Hepatocyte (in vitro differentiated cells): ENCODE data around the gene VGLL3. TPM values are rescaled to one million over a fixed set of nuclear protein-coding genes. Genes with fewer than 3 reads are reported as not detected.
A peak's percentile ranks its signal among the peaks of the same experiment; 100 is the strongest.

Experiments used
- DNase-seq: peaks from one replicate; pipeline ENCODE4 v3.0.0-alpha.2; 2016; ENCODE audit warnings: low spot score
- H2AFZ ChIP-seq: fragments of 200-600 bp; sonication (generic); 2 replicates; pipeline ENCODE4 v1.6.0; 2016; ENCODE audit warnings: antibody characterized with exemption, mild to moderate bottlenecking
- H3K27ac ChIP-seq: fragments of 200-600 bp; sonication (generic); 2 replicates; pipeline ENCODE4 v1.5.1; 2016; ENCODE audit warnings: mild to moderate bottlenecking
- H3K27me3 ChIP-seq: fragments of 200-600 bp; sonication (generic); 2 replicates; pipeline ENCODE4 v1.6.1; 2016
- H3K36me3 ChIP-seq: fragments of 200-600 bp; sonication (generic); replicated peaks from 2 replicates; pipeline ENCODE4 v1.5.1; 2016; ENCODE audit warnings: low read depth; ENCODE audit not compliant: insufficient read depth
- H3K4me1 ChIP-seq: fragments of 200-600 bp; sonication (generic); 2 replicates; pipeline ENCODE4 v1.5.1; 2016; ENCODE audit warnings: mild to moderate bottlenecking, moderate library complexity; ENCODE audit not compliant: insufficient read depth
- H3K4me2 ChIP-seq: fragments of 200-600 bp; sonication (generic); 2 replicates; pipeline ENCODE4 v1.6.0; 2016
- H3K4me3 ChIP-seq: fragments of 200-600 bp; sonication (generic); 2 replicates; pipeline ENCODE4 v1.5.1; 2016; ENCODE audit warnings: mild to moderate bottlenecking
- H3K79me2 ChIP-seq: fragments of 200-600 bp; sonication (generic); 2 replicates; pipeline ENCODE4 v1.6.0; 2017; ENCODE audit warnings: mild to moderate bottlenecking
- H3K9me2 ChIP-seq: fragments of 200-600 bp; sonication (generic); replicated peaks from 2 replicates; pipeline ENCODE4 v1.6.0; 2017; ENCODE audit warnings: mild to moderate bottlenecking; ENCODE audit not compliant: insufficient read depth
- H3K9me3 ChIP-seq: fragments of 200-600 bp; sonication (generic); 2 replicates; pipeline ENCODE4 v1.5.1; 2016; ENCODE audit warnings: low read depth, mild to moderate bottlenecking
- H4K20me1 ChIP-seq: fragments of 200-600 bp; sonication (generic); 2 replicates; pipeline ENCODE4 v1.6.0; 2016; ENCODE audit warnings: mild to moderate bottlenecking; ENCODE audit not compliant: insufficient read depth, poor library complexity, severe bottlenecking
- EZH2 ChIP-seq: fragments of 200-600 bp; sonication (generic); IDR thresholded peaks from 2 replicates; pipeline ENCODE4 v1.6.1; 2016; ENCODE audit warnings: antibody characterized with exemption, mild to moderate bottlenecking, borderline replicate concordance
- EZH2phosphoT487 ChIP-seq: fragments of 200-600 bp; sonication (generic); IDR thresholded peaks from one replicate; pipeline ENCODE4 v1.6.1; 2018; ENCODE audit warnings: antibody characterized with exemption, mild to moderate bottlenecking, low read depth, moderate library complexity; ENCODE audit not compliant: unreplicated experiment, severe bottlenecking
- WGBS: methylation state at CpG from one replicate; pipeline ENCODE4 v1.1.6; 2016; ENCODE audit warnings: low lambda C conversion rate; ENCODE audit errors: missing lambda C conversion rate; 5-methylcytosine and 5-hydroxymethylcytosine counted together
- polyA plus RNA-seq: library from polyadenylated mRNA; unstranded; fragments of >200 nt; fragmentation: Nextera tagmentation; extraction: Ambion mirVana; gene quantifications from 2 replicates; pipeline ENCODE4 v1.2.1, GENCODE V29; 2016
- total RNA-seq: library from RNA; depleted of rRNA; stranded (reverse); fragments of >200 nt; gene quantifications from 2 replicates; pipeline ENCODE4 v1.2.3, GENCODE V29; 2014
- TF ChIP-seq, protein P1 (sequence below): fragments of 200-600 bp; sonication (generic); IDR thresholded peaks from 2 replicates; pipeline ENCODE4 v1.5.1; 2016; ENCODE audit warnings: antibody characterized with exemption, mild to moderate bottlenecking; ENCODE audit not compliant: poor library complexity

Gene VGLL3
- total and polyA plus RNA-seq, 2 experiments from 2014 or later = 6.9 to 18.7 TPM

DNA sequence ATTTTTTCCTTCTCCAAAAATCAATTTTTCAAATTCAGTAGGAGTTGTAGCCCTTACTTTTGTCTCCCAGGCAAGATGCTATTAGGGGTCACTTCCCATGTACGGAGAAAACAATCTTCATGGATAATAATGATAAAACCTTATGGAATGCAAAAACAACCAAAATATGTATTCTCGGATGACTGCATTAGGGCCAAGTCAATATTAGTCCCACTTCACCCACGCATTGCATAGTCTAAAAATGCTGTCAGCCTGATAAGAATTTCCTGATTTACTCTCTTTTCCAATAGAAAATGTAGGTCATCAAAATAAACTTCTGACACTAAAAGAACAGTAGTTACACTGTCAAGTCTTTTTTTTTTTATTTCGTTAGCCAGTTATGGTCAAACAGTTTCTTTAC lies 2.7 kb downstream of the VGLL3 start:
- Histone ChIP-seq H3K27me3 (peaks cover 7% of the 10 kb centered on the region), H3K4me3 (no peak overlapping the region), H3K36me3 (peaks cover 4% of the 10 kb centered on the region), H2AFZ (no peak overlapping the region), H3K9me3 (no peaks in the 10 kb centered on the region), H4K20me1 (no peaks in the 10 kb centered on the region), H3K9me2 (no peaks in the 10 kb centered on the region), H3K79me2 (no peaks in the 10 kb centered on the region), H3K4me2 (peak overlapping the region; percentile 12), H3K4me1 (peaks cover 13% of the 10 kb centered on the region), H3K27ac (no peak overlapping the region)
- TF ChIP-seq EZH2phosphoT487 = no peak
- TF ChIP-seq, protein P1, sequence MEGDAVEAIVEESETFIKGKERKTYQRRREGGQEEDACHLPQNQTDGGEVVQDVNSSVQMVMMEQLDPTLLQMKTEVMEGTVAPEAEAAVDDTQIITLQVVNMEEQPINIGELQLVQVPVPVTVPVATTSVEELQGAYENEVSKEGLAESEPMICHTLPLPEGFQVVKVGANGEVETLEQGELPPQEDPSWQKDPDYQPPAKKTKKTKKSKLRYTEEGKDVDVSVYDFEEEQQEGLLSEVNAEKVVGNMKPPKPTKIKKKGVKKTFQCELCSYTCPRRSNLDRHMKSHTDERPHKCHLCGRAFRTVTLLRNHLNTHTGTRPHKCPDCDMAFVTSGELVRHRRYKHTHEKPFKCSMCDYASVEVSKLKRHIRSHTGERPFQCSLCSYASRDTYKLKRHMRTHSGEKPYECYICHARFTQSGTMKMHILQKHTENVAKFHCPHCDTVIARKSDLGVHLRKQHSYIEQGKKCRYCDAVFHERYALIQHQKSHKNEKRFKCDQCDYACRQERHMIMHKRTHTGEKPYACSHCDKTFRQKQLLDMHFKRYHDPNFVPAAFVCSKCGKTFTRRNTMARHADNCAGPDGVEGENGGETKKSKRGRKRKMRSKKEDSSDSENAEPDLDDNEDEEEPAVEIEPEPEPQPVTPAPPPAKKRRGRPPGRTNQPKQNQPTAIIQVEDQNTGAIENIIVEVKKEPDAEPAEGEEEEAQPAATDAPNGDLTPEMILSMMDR = no peak
- TF ChIP-seq EZH2 = no peak
- 85% methylated on average over 4 of the region's 4 CpGs for whole genome bisulfite sequencing
- DNase-seq = no peak

DNA sequence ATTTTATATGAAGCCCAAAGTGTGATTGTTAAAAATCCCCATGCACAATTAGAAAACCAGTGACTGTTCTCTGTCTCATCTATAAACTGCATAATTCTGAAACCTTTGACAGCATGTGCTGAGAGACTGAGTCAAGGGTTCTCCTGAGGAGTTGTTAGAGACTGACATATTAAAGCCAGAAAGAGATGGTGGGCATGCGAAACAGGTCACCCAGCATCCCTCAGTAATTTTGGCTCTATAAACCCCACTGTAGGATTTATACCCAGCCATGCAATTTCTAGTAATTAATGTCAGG lies 3.6 kb downstream of the VGLL3 start:
- Histone ChIP-seq H3K27ac (no peak overlapping the region), H3K36me3 (peaks cover 4% of the 10 kb centered on the region), H3K4me2 (peak overlapping the region; percentile 12), H3K9me2 (no peaks in the 10 kb centered on the region), H3K79me2 (no peaks in the 10 kb centered on the region), H2AFZ (no peak overlapping the region), H3K27me3 (peaks cover 7% of the 10 kb centered on the region), H3K4me3 (no peak overlapping the region), H3K9me3 (no peaks in the 10 kb centered on the region), H3K4me1 (peaks cover 13% of the 10 kb centered on the region), H4K20me1 (no peaks in the 10 kb centered on the region)
- no peak for DNase-seq
- 82% methylated on average over 1 of the region's 1 CpG for WGBS
- no peak for TF ChIP-seq EZH2
- TF ChIP-seq, protein P1 = no peak
- TF ChIP-seq EZH2phosphoT487 = no peak

DNA sequence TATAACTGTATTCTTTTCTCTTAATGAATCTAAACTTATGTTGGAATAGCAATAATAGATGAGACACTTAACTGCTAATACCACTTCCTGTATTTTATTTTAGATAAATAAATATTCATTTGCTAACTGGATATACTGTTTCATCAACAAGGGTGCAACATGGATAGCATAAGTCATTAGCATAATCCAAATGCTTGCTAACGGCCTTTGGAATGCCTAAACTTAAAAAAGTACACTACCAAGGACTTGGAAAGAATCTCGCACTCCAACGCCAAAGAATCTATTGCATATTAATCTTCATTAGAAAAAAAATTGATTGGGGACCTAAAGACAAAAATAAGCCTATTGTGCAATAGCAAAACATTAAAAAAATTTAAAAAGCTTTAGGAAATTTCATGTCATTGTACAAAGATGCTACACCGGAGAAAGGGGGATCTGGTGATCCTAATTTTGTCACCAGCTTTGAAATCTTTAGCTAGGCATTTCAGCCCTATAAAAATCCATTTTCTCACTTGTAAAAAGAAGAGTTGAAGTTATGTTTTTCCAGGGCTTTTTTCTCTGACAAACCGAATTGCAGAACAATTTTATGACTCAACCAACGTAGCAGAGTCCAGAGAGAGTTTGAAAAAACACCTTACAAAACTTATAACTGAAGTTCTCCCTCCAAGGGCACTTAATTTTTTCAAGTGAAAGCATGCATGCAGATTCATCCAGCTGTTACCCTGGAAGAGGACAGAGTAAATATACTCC lies 4.1 kb downstream of the VGLL3 start:
- H4K20me1 ChIP-seq = no peaks in the 10 kb centered on the region
- H3K9me3 ChIP-seq = no peaks in the 10 kb centered on the region
- WGBS = 68% methylated on average over 6 of the region's 6 CpGs
- H3K27ac ChIP-seq = no peak overlapping the region
- H3K27me3 ChIP-seq = peaks cover 7% of the 10 kb centered on the region
- no peak overlapping the region for H2AFZ ChIP-seq
- H3K4me3 ChIP-seq = no peak overlapping the region
- TF ChIP-seq EZH2phosphoT487 = no peak
- TF ChIP-seq EZH2 = no peak
- TF ChIP-seq, protein P1 = no peak
- H3K4me2 ChIP-seq = peak overlapping the region; percentile 12
- H3K79me2 ChIP-seq = no peaks in the 10 kb centered on the region
- peaks cover 4% of the 10 kb centered on the region for H3K36me3 ChIP-seq
- H3K9me2 ChIP-seq = no peaks in the 10 kb centered on the region
- DNase-seq = no peak
- H3K4me1 ChIP-seq = peaks cover 11% of the 10 kb centered on the region
